Duodenal mucosa (tissue), 2 donors: ENCODE results near the gene PRDX2.

Source experiments
- H3K27ac ChIP-seq: one replicate; pipeline ENCODE4 v1.7.0; 2013; ENCODE audit warnings: low read depth, low read length
- H3K27me3 ChIP-seq, 2 donors: one replicate each; pipeline ENCODE4 v1.7.0; 2013; ENCODE audit warnings: low read length in 2 of 2, control low read depth in 1 of 2; ENCODE audit not compliant: insufficient read depth in 2 of 2, control insufficient read depth in 1 of 2
- H3K36me3 ChIP-seq, 2 donors: one replicate each; pipeline ENCODE4 v1.7.0; 2013; ENCODE audit warnings: low read length in 2 of 2, control low read depth in 1 of 2; ENCODE audit not compliant: insufficient read depth in 2 of 2, control insufficient read depth in 1 of 2
- H3K4me1 ChIP-seq, 2 donors: one replicate each; pipeline ENCODE4 v1.7.0; 2013; ENCODE audit warnings: low read length in 2 of 2, control low read depth in 1 of 2; ENCODE audit not compliant: insufficient read depth in 2 of 2, control insufficient read depth in 1 of 2
- H3K4me3 ChIP-seq, 2 donors: one replicate each; pipeline ENCODE4 v1.7.0; 2013; ENCODE audit warnings: low read length in 2 of 2, low read depth in 1 of 2
- H3K9ac ChIP-seq, 2 donors: one replicate each; pipeline ENCODE4 v1.7.0; 2013; ENCODE audit warnings: low read length in 2 of 2, low read depth in 1 of 2
- H3K9me3 ChIP-seq, 2 donors: one replicate each; pipeline ENCODE4 v1.7.0; 2013; ENCODE audit warnings: low read length in 2 of 2, control low read depth in 1 of 2; ENCODE audit not compliant: control insufficient read depth in 1 of 2

Gene PRDX2

GRCh38 chr19:12779162-12779993, 22.2 kb downstream of the PRDX2 start:
- Histone ChIP-seq H3K9me3 (no peaks in the 10 kb centered on the region), H3K27ac (peak overlapping the region; percentile 88), H3K27me3 (no peaks in the 10 kb centered on the region), H3K36me3 (peaks cover 0 to under 1% of the 10 kb centered on the region in 2 donors), H3K4me3 (peak overlapping the region; percentile 76 to 84), H3K4me1 (peaks cover 44 to 45% of the 10 kb centered on the region in 2 donors), H3K9ac (peak overlapping the region; percentile 82 to 85)

DNA sequence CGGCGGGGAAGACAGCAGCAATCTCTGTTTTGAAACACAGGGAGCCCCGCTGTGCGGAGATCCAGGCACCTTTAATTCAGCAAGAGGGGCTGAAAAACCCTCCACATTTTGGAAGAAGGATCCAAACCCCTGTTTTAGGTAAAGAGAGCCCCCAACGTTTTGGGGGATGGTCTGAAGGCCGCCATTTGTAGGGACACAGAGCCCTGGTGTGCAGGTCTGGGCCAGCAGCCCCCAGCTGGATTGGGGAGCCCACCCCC, 22.8 kb downstream of the PRDX2 start:
- peaks cover 41 to 42% of the 10 kb centered on the region in 2 donors for H3K4me1 ChIP-seq
- H3K36me3 ChIP-seq, result peaks cover 0 to 3% of the 10 kb centered on the region in 2 donors
- no peaks in the 10 kb centered on the region for H3K27me3 ChIP-seq
- peak overlapping the region; percentile 82 to 85 for H3K9ac ChIP-seq
- H3K4me3 ChIP-seq, result peak overlapping the region; percentile 76 to 84
- no peaks in the 10 kb centered on the region for H3K9me3 ChIP-seq
- H3K27ac ChIP-seq, result peak overlapping the region; percentile 88

GRCh38 chr19:12778017-12778904, 23.3 kb downstream of the PRDX2 start:
- Histone ChIP-seq H3K4me3 (peak overlapping the region; percentile 76 to 84), H3K36me3 (peaks cover 0 to 3% of the 10 kb centered on the region in 2 donors), H3K27ac (peak overlapping the region; percentile 88), H3K9me3 (no peaks in the 10 kb centered on the region), H3K9ac (peak overlapping the region; percentile 82 to 85), H3K27me3 (no peaks in the 10 kb centered on the region), H3K4me1 (peaks cover 35 to 36% of the 10 kb centered on the region in 2 donors)

DNA sequence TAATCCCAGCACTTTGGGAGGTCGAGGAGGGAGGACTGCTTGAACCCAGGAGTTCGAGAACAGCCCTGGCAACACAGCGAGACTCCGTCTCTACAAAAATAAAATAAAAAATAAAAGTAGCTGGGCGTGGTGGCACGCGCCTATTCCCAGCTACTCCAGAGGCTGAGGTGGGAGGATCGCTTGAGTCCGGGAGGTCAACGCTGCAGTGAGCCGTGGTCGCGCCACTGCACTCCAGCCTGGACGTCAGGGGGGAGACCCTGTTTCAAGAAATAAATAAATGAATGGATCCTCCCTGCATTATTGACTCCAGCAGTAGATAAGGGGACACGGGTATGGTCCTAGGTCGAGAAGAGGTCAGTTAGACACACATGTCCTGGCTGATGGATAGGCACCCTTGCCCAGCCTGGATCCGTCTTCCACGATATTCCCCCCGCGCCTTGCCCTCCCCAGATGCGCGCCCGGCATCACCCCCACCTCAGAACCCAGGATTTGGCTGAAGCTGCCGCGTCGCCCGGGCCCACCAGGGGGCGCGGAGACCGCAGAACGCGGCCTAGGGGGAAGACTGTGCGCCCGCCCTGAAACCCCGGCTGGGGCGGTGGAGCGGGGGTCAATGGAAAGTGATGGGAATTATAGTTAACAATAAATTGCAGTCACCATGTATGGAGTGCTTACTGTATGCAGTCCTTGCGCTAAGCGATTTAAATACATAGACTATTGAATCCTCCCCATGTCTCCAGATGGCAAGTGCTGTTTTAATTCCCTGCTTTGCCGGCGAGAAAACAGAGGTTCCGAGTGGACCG, 24.2 kb downstream of the PRDX2 start:
- Histone ChIP-seq H3K4me3 (peak overlapping the region; percentile 76 to 84), H3K27me3 (no peaks in the 10 kb centered on the region), H3K27ac (peak overlapping the region; percentile 88), H3K9me3 (no peaks in the 10 kb centered on the region), H3K4me1 (peaks cover 29 to 30% of the 10 kb centered on the region in 2 donors), H3K36me3 (peaks cover 0 to 3% of the 10 kb centered on the region in 2 donors), H3K9ac (peak overlapping the region; percentile 82 to 85)

DNA sequence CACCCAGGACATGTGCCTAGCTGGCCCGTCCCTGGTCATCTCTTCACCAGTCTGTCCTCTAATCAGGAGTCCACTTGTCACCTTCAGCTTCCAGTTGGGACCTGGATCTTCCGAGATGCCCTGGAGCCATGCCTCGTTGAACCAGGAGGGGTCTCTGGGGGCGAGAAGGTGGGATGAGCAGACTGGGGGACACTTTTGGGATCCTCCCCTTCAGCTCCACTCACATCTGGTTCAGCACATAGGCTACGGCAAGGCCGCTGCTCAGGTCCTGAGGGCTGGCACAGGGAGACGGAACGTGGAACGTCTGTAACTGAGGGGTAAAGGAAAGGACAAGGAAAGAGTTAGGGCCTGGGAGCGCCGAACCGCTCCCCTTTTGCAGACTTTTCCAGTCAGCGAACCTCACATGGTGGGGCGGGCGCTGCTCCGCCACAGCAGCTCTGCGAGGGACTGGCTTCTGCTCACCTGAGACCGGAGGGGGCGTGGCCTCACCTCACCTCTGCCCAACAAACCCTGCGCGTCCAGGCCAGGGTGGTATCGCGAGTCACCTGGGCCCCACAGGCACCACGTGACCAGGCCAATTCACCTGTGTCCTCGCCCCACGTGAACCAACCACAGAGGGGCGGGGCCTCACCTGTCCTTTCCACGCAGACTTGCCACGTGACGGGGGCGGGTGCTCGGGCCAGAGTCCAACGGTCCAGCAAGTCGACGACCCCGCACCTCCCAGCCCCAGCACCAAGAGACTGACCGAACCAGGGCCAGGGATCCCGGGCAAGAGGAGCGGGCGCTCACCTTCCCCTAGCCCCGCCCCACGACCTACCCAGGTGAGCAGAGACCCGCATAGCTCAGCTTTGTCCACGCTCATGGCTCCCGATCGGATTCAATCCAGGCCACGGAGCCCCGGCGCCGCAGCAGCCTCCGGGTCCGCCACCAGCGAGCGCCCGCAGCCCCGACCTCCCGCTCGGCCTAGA, 26.7 kb downstream of the PRDX2 start, which contains the start of gene HOOK2:
Gene HOOK2, minus strand, starts transcription at position 965 of the 968 bp plus-strand sequence. Its CDS starts 103 bp downstream, at position 862.
- Histone ChIP-seq H3K27me3 (no peaks in the 10 kb centered on the region), H3K9ac (peak within 1 kb of the TSS; percentile 55 to 79), H3K4me1 (peaks cover 22 to 26% of the 10 kb centered on the region in 2 donors), H3K9me3 (no peaks in the 10 kb centered on the region), H3K4me3 (peak within 1 kb of the TSS; percentile 74 to 79), H3K36me3 (peaks cover 4 to 10% of the 10 kb centered on the region in 2 donors), H3K27ac (peak within 1 kb of the TSS; percentile 95)

- Histone ChIP-seq H3K4me3 (no peak overlapping the region), H3K27ac (no peak overlapping the region), H3K27me3 (no peaks in the 10 kb centered on the region), H3K36me3 (peaks cover 4 to 10% of the 10 kb centered on the region in 2 donors), H3K4me1 (peaks cover 13 to 18% of the 10 kb centered on the region in 2 donors), H3K9me3 (no peaks in the 10 kb centered on the region), H3K9ac (no peak overlapping the region)
Measured at GRCh38 chr19:12773571-12773970, 28.0 kb downstream of the PRDX2 start.

GRCh38 chr19:12772323-12772722, 29.3 kb downstream of the PRDX2 start:
- Histone ChIP-seq H3K9me3 (no peaks in the 10 kb centered on the region), H3K4me3 (no peak overlapping the region), H3K27ac (no peak overlapping the region), H3K27me3 (no peaks in the 10 kb centered on the region), H3K9ac (no peak overlapping the region), H3K36me3 (peaks cover 4 to 19% of the 10 kb centered on the region in 2 donors), H3K4me1 (peaks cover 11 to 14% of the 10 kb centered on the region in 2 donors)

- no peaks in the 10 kb centered on the region for H3K27me3 ChIP-seq
- peaks cover 4 to 22% of the 10 kb centered on the region in 2 donors for H3K36me3 ChIP-seq
- no peak overlapping the region for H3K27ac ChIP-seq
- H3K4me1 ChIP-seq, result peaks cover 11 to 12% of the 10 kb centered on the region in 2 donors
- no peak overlapping the region for H3K9ac ChIP-seq
- no peak overlapping the region for H3K4me3 ChIP-seq
- H3K9me3 ChIP-seq, result no peaks in the 10 kb centered on the region
Measured at GRCh38 chr19:12770922-12771321, 30.7 kb downstream of the PRDX2 start.

DNA sequence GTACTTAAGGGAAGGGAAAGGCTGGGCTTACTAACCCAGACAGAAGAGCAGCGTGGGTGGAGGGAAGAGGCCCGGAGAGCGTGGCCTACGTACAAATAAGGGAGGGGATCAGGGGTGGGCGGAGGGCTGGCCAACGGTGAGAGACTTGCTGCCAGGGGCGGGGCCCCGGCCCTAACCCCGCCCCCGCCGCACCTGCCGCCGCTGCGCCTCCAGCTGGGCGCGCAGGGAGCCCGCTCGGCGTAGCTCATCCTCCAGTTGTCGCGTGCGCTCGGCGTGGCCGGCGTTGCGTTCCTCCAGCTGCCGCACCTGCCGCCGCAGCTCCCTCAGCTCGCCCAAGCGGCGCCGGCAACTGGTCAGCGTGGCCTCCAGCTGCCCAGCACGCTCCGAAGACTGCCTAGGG, 31.9 kb downstream of the PRDX2 start:
- no peaks in the 10 kb centered on the region for H3K9me3 ChIP-seq
- H3K9ac ChIP-seq, result no peak overlapping the region
- no peak overlapping the region for H3K27ac ChIP-seq
- H3K36me3 ChIP-seq, result peaks cover 4 to 33% of the 10 kb centered on the region in 2 donors
- H3K4me3 ChIP-seq, result no peak overlapping the region
- no peaks in the 10 kb centered on the region for H3K27me3 ChIP-seq
- peaks cover 7 to 15% of the 10 kb centered on the region in 2 donors for H3K4me1 ChIP-seq
